Activated naive CD8-positive, alpha-beta T cell treated with anti-CD3 and anti-CD28 coated beads, Interleukin-2, amount 10 ng/mL, durations not matched to agents 7 days and 5 days (primary cell): ENCODE results near the gene PCNX3. TPM values are rescaled to one million over a fixed set of nuclear protein-coding genes. Genes with fewer than 3 reads are reported as not detected.
"Not testable (repeated sequence)": the region's sequence is repeated elsewhere in the genome, so short reads cannot be mapped to it uniquely, and the experiment has no call there.

Experiments used
- ATAC-seq: fragments of 150-1000 bp; cut with Tn5 transposase; one replicate; pipeline ENCODE4 v1.10.0; 2021; ENCODE audit warnings: low read depth, moderate library complexity
- POLR2A ChIA-PET: fragments of 350-600 bp; sonication (Branson Sonifier 250); formaldehyde crosslinking; loops from one replicate; lab custom pipeline; 2021; ENCODE audit warnings: antibody characterized with exemption; lab: Charles Lee
- DNase-seq: peaks from one replicate; pipeline ENCODE4 v3.0.0; 2021
- H3K27ac Mint-ChIP-seq: one replicate; pipeline ENCODE4 v1.8.0; 2022; ENCODE audit warnings: mild to moderate bottlenecking, mixed read lengths
- H3K27me3 Mint-ChIP-seq: one replicate; pipeline ENCODE4 v1.8.0; 2022; ENCODE audit warnings: mild to moderate bottlenecking, moderate library complexity, mixed read lengths
- H3K36me3 Mint-ChIP-seq: one replicate; pipeline ENCODE4 v1.8.0; 2021; ENCODE audit warnings: mild to moderate bottlenecking, mixed read lengths
- H3K4me1 Mint-ChIP-seq: one replicate; pipeline ENCODE4 v1.8.0; 2021; ENCODE audit warnings: mixed read lengths
- H3K4me3 Mint-ChIP-seq: one replicate; pipeline ENCODE4 v1.8.0; 2022; ENCODE audit warnings: mild to moderate bottlenecking, moderate library complexity, mixed read lengths
- H3K9me3 Mint-ChIP-seq: one replicate; pipeline ENCODE4 v1.8.0; 2021; ENCODE audit warnings: mixed read lengths
- total RNA-seq, 2 experiments: library from RNA; stranded (reverse); gene quantifications; one replicate each; pipeline ENCODE4 v1.2.3, GENCODE V29; 2021

The PCNX3 gene
- total RNA-seq, 2 experiments from 2014 or later, result 57.2 to 60.2 TPM

GRCh38 chr11:65653229-65654225 is 38.0 kb downstream of the PCNX3 start:
- H3K27me3 Mint-ChIP-seq, result no peaks in the 10 kb centered on the region
- no peaks in the 10 kb centered on the region for H3K9me3 Mint-ChIP-seq
- peak overlapping the region; percentile 92 for H3K27ac Mint-ChIP-seq
- no peak for DNase-seq
- peak overlapping the region; percentile 90 for H3K4me3 Mint-ChIP-seq
- no peak for ATAC-seq
- POLR2A ChIA-PET, result interaction anchor here (0.6 to 8.8 kb wide), 12 partner anchors 9 to 268 kb away, joined by 3 to 182 read pairs (median 4); partner anchors contain the start of genes KAT5, MAP3K11, PCNX3 and RELA
- peaks cover 18% of the 10 kb centered on the region for H3K36me3 Mint-ChIP-seq
- peaks cover 36% of the 10 kb centered on the region for H3K4me1 Mint-ChIP-seq

DNA sequence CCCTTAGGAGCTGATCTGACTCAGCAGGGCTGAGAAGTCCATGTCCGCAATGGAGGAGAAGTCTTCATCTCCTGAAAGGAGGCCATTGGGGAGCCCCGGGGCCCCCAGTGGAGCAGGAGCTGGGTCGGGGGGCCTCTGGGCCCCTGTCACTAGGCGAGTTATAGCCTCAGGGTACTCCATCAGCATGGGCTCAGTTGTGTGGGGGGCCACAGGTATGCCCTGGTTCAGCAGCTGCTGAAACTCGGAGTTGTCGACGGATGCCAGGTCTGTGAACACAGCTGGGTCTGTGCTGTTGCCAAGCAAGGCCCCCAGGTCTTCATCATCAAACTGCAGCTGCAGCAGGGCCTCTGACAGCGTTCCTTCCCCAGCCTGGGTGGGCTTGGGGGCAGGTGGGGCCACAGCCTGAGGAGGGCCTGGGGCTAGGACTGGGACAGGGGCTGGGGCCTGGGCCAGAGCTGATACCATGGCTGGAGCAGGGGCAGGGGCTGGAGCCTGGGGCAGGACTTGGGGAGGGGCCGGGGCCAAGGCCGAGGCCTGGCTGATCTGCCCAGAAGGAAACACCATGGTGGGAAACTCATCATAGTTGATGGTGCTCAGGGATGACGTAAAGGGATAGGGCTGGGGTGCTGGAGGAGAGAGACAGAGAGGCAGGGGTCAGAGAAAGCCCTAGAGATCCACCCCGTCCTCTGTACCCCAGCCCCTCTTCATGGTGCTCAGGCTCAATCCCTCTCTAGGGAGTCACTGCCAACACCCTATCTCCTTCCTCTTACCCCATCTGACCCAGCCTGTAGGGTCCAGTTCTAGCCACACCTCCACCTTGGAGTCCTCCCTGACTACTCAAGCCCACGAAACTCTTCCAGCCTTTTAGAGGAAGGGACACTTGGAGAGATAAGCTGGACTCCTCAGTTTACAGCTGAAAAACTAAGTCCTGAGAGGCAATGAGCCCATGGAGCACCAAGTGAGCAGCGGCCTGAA is 39.1 kb downstream of the PCNX3 start:
- peaks cover 22% of the 10 kb centered on the region for H3K36me3 Mint-ChIP-seq
- POLR2A ChIA-PET, result interaction anchor here (1.2 to 8.8 kb wide), 4 partner anchors 8 to 40 kb away, joined by 3 to 182 read pairs (median 40); partner anchors contain the start of genes MAP3K11, PCNX3, RELA and SIPA1
- peak overlapping the region; percentile 71 for H3K27ac Mint-ChIP-seq
- H3K4me3 Mint-ChIP-seq, result peak overlapping the region; percentile 1
- DNase-seq, result no peak
- no peaks in the 10 kb centered on the region for H3K9me3 Mint-ChIP-seq
- H3K27me3 Mint-ChIP-seq, result no peaks in the 10 kb centered on the region
- peaks cover 41% of the 10 kb centered on the region for H3K4me1 Mint-ChIP-seq
- no peak for ATAC-seq

DNA sequence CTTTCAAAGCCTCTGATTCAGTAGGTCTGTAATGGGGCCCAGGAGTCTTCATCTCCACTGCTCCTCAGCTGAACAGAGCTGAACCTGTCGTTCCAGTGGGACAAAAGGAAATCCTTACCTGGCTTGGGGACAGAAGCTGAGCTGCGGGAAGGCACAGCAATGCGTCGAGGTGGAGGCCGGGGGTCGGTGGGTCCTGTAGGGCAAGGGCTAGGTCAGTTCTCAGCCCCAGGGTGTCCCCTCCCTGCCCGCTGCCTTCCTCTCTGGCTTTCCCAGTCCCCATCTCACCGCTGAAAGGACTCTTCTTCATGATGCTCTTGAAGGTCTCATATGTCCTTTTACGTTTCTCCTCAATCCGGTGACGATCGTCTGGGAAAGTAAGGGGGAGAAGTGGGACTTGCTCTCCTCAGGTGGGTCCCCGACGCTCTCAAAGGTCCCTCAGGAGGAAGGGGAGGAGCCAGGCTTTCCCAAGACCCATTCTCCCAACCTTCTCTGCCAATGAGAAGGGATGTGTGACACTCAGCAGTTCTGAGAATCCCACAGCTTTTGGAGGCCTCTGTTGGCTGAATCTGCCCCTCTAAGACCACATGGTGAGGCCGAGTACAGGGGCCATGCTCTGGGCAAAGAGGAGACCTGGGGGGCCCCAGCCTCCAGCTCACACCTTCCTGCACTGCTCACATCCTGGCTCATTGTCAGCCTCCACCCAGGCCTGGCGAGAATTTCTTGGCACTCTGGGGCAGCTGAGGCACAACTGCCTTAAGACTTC is 40.2 kb downstream of the PCNX3 start:
- H3K4me3 Mint-ChIP-seq, result no peak overlapping the region
- DNase-seq, result no peak

GRCh38 chr11:65657426-65657825 is 41.9 kb downstream of the PCNX3 start:
- POLR2A ChIA-PET, result interaction anchor here (0.7 to 1.1 kb wide), 3 partner anchors 13 to 19 kb away, joined by 3 read pairs; no protein-coding TSS in a partner anchor
- no peaks in the 10 kb centered on the region for H3K27me3 Mint-ChIP-seq
- H3K27ac Mint-ChIP-seq, result peak overlapping the region; percentile 14
- H3K4me3 Mint-ChIP-seq, result no peak overlapping the region
- DNase-seq, result no peak
- H3K4me1 Mint-ChIP-seq, result peaks cover 44% of the 10 kb centered on the region
- peaks cover 27% of the 10 kb centered on the region for H3K36me3 Mint-ChIP-seq
- no peak for ATAC-seq
- H3K9me3 Mint-ChIP-seq, result no peaks in the 10 kb centered on the region

More for the DNA sequence above, 40.2 kb downstream of the PCNX3 start:
- peaks cover 50% of the 10 kb centered on the region for H3K4me1 Mint-ChIP-seq
- POLR2A ChIA-PET, result interaction anchor here (8.8 kb wide), 1 partner anchor 15 kb away, joined by 182 read pairs; the partner anchor contains the start of gene SIPA1
- H3K27ac Mint-ChIP-seq, result peak overlapping the region; percentile 71
- H3K27me3 Mint-ChIP-seq, result no peaks in the 10 kb centered on the region
- H3K9me3 Mint-ChIP-seq, result no peaks in the 10 kb centered on the region
- no peak for ATAC-seq
- H3K36me3 Mint-ChIP-seq, result peaks cover 27% of the 10 kb centered on the region

GRCh38 chr11:65658174-65659021 is 42.8 kb downstream of the PCNX3 start:
- Mint-ChIP-seq H3K9me3 (no peaks in the 10 kb centered on the region), H3K4me3 (no peak overlapping the region), H3K27me3 (no peaks in the 10 kb centered on the region), H3K27ac (no peak overlapping the region), H3K36me3 (peaks cover 27% of the 10 kb centered on the region), H3K4me1 (peaks cover 36% of the 10 kb centered on the region)
- POLR2A ChIA-PET, result interaction anchor here (1.1 kb wide), 2 partner anchors 13 to 41 kb away, joined by 3 read pairs; no protein-coding TSS in a partner anchor
- DNase-seq (no peak), ATAC-seq (no peak)

GRCh38 chr11:65660038-65660437 is 44.5 kb downstream of the PCNX3 start:
- Mint-ChIP-seq H3K27me3 (no peaks in the 10 kb centered on the region), H3K27ac (no peak overlapping the region), H3K36me3 (peaks cover 22% of the 10 kb centered on the region), H3K4me1 (peaks cover 33% of the 10 kb centered on the region), H3K9me3 (no peaks in the 10 kb centered on the region), H3K4me3 (peak overlapping the region; percentile 40)
- POLR2A ChIA-PET, result interaction anchor here (4.2 kb wide), 1 partner anchor 7 kb away, joined by 57 read pairs; no protein-coding TSS in a partner anchor
- DNase-seq, result no peak
- ATAC-seq, result no peak

DNA sequence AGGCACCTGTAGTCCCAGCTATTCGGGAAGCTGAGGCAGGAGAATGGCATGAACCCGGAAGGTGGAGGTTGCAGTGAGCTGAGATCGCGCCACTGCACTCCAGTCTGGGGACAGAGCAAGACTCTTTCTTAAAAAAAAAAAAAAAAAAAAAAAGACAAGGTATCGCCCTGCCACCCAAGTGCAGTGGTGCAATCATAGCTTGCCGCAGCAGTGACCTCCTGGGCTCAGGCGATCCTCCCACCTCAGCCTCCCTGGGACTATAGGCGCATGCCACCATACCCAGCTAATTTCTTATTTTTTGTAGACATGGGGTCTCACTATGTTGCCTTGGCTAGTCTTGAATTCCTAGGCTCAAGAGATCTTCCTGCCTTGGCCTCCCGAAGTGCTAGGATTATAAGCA is 45.3 kb downstream of the PCNX3 start:
- H3K4me3 Mint-ChIP-seq, result peak overlapping the region; percentile 85
- peaks cover 17% of the 10 kb centered on the region for H3K36me3 Mint-ChIP-seq
- ATAC-seq, H3K27me3 Mint-ChIP-seq, H3K9me3 Mint-ChIP-seq, H3K27ac Mint-ChIP-seq, DNase-seq: not testable (repeated sequence)
- POLR2A ChIA-PET, result interaction anchor here (0.6 to 4.2 kb wide), 4 partner anchors 8 to 114 kb away, joined by 4 to 57 read pairs (median 18); partner anchors contain the start of gene SIPA1
- H3K4me1 Mint-ChIP-seq, result peaks cover 31% of the 10 kb centered on the region

GRCh38 chr11:65661599-65662246 is 46.1 kb downstream of the PCNX3 start:
- DNase-seq, result no peak
- no peaks in the 10 kb centered on the region for H3K9me3 Mint-ChIP-seq

DNA sequence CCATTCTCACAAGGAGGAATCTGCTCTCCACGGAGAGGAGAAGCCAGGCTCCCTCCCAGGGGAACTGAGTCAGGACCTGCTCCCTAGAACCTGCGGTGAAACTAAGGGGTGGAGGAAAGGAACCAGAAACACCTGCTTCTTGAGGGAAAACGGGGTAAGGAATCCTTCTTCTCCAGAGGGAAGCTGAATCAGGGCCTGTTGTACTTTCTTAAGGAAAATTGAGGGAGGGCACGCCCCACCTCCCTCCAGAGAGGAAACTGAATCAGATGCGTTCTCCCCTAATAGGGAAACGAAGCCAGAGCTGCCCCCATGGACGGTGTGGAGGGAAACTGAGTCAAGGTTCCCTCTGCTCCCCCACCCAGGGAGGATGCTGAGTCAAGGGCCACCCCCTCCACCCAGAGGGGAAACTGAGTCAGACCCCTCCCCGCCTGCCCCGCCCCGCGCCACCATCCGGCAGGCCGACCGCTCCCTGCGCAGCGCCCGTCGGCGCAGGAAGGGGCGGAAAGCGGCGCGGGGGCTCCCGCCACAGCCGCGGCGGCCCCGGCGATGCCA is 46.7 kb downstream of the PCNX3 start:
- ATAC-seq, result no peak
- POLR2A ChIA-PET, result interaction anchor here (0.6 to 4.2 kb wide), 18 partner anchors 9 to 439 kb away, joined by 3 to 57 read pairs (median 3); partner anchors contain the start of genes CCDC85B, PCNX3, SIPA1 and ZNRD2
- H3K27ac Mint-ChIP-seq, result peak overlapping the region; percentile 78
- H3K27me3 Mint-ChIP-seq, result no peaks in the 10 kb centered on the region
- DNase-seq, result no peak
- H3K36me3 Mint-ChIP-seq, result peaks cover 11% of the 10 kb centered on the region
- H3K4me1 Mint-ChIP-seq, result peaks cover 24% of the 10 kb centered on the region
- peak overlapping the region; percentile 85 for H3K4me3 Mint-ChIP-seq
- no peaks in the 10 kb centered on the region for H3K9me3 Mint-ChIP-seq

More at GRCh38 chr11:65661599-65662246, 46.1 kb downstream of the PCNX3 start:
- Mint-ChIP-seq H3K4me1 (peaks cover 27% of the 10 kb centered on the region), H3K36me3 (peaks cover 12% of the 10 kb centered on the region), H3K4me3 (peak overlapping the region; percentile 85), H3K27ac (peak overlapping the region; percentile 78), H3K27me3 (no peaks in the 10 kb centered on the region)
- ATAC-seq, result no peak
- POLR2A ChIA-PET, result interaction anchor here (0.6 to 4.2 kb wide), 5 partner anchors 9 to 118 kb away, joined by 3 to 57 read pairs (median 7); partner anchors contain the start of gene SIPA1

DNA sequence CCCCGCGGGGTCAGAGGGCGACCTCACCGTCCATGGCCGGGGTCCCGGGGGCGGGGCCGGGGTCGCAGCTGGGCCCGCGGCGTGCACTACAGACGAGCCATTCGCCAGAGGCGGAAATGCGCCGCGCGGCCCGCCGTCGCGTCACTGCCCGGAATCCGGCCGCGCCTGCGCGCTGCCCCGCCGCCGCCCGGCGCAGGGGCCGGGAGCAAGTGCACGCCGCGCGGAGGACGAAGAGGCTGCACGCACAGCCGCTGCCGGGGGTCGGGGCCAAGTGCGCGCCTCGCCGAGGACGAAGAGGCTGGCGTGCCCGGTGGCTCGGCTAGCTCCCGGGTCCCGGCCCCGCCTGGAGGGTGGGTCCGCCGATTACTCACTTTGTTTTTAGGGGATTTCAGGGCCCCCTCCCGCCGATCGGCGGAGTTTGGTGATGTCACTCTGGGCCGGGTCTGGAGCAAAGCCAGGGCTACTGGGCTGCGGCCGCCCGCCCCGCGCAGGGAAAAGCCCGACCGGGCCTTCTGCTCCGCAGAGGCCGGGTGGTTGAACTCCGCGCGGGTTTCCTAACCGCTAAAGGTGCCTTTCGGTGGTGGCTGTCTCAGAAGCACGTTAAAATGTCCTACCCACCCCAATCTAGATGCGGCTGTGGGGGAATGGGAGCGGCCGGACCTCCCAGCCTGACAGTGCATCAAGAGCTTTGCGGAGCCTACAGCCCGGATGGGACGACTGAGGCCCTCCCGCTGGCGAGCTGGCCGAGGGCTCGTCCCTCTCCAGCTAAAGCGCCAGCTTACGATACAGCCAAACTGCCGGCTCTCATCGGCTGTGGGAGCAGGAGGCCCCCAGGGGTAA is 47.4 kb downstream of the PCNX3 start, which contains the start of gene RELA:
TSS of gene RELA (minus strand) at position 118 of the 840 bp plus-strand sequence. CDS start at position 34, 84 bp downstream.
- no peaks in the 10 kb centered on the region for H3K27me3 Mint-ChIP-seq
- POLR2A ChIA-PET, result interaction anchor here (0.6 to 4.2 kb wide), 21 partner anchors 10 to 802 kb away, joined by 3 to 57 read pairs (median 3); partner anchors contain the start of genes CCDC85B, PCNX3, SIPA1 and ZNRD2
- peak within 1 kb of the TSS; percentile 94 for H3K27ac Mint-ChIP-seq
- H3K4me1 Mint-ChIP-seq, result peaks cover 24% of the 10 kb centered on the region
- peak; percentile 86 for ATAC-seq
- peak; percentile 95 for DNase-seq
- H3K36me3 Mint-ChIP-seq, result peaks cover 10% of the 10 kb centered on the region
- H3K9me3 Mint-ChIP-seq, result no peaks in the 10 kb centered on the region
- peak within 1 kb of the TSS; percentile 93 for H3K4me3 Mint-ChIP-seq
